Stomach (tissue), 9 donors: ENCODE results near the gene CD300C. TPM values are rescaled to one million over a fixed set of nuclear protein-coding genes. Genes with fewer than 3 reads are reported as not detected.

Experiments
- DNase-seq, 2 donors: peaks; one replicate each; pipeline versions ENCODE4 v3.0.0 to v3.0.0-alpha.2; 2013 to 2019
- H3K27ac ChIP-seq, 5 donors: fragments of 200-600 bp in 4 of 5; sonication (generic) in 4 of 5; one replicate each; pipeline ENCODE4 v1.5.1; 2013 to 2019; ENCODE audit warnings: mild to moderate bottlenecking in 1 of 5, moderate library complexity in 1 of 5
- H3K27me3 ChIP-seq, 3 donors: fragments of 200-600 bp; sonication (generic); one replicate each; pipeline ENCODE4 v1.5.1; 2017 to 2019; ENCODE audit warnings: mixed run types in 1 of 3
- H3K36me3 ChIP-seq, 4 donors: fragments of 200-600 bp; sonication (generic); 1 replicate in 3 of 4; 2 replicates in 1 of 4; pipeline ENCODE4 v1.5.1; 2016 to 2019
- H3K4me1 ChIP-seq, 4 donors: fragments of 200-600 bp; sonication (generic); one replicate each; pipeline ENCODE4 v1.5.1; 2016 to 2019
- H3K4me3 ChIP-seq, 4 donors: fragments of 200-600 bp; sonication (generic) in 3 of 4; one replicate each; pipeline ENCODE4 v1.5.1; 2016 to 2019; ENCODE audit warnings: mild to moderate bottlenecking in 1 of 4
- H3K9me3 ChIP-seq, 4 donors: fragments of 200-600 bp; sonication (generic); one replicate each; pipeline ENCODE4 v1.5.1; 2016 to 2019
- EP300 ChIP-seq: sonication (generic); formaldehyde crosslinking; IDR thresholded peaks from one replicate; pipeline ENCODE4 v1.6.1; 2017; ENCODE audit warnings: antibody characterized with exemption
- POLR2A ChIP-seq, 4 donors: fragments of 450-650 bp; IDR thresholded peaks; one replicate each; pipeline ENCODE4 v1.6.1; 2016; ENCODE audit warnings: antibody characterized with exemption in 4 of 4, control low read depth in 2 of 4, mild to moderate bottlenecking in 1 of 4, moderate library complexity in 1 of 4
- POLR2AphosphoS5 ChIP-seq, 3 donors: sonication (generic); formaldehyde crosslinking; IDR thresholded peaks; one replicate each; pipeline ENCODE4 v1.6.1; 2016; ENCODE audit warnings: antibody characterized with exemption in 3 of 3
- WGBS, 5 donors: extraction: QIAGEN DNeasy Blood & Tissue Kit in 3 of 5; methylation state at CpG; one replicate each; pipeline versions ENCODE4 v1.1.5 to v1.1.7; 2013 to 2018; 5-methylcytosine and 5-hydroxymethylcytosine counted together
- intact Hi-C: fragments of 100-400 bp; cut with DNase I; formaldehyde crosslinking; loops from one replicate; pipeline ENCODE4 v1.15.1; 2023; ENCODE audit warnings: low total_unique reads
- polyA plus RNA-seq, 3 donors: library from polyadenylated mRNA; stranded (reverse); fragments of 200-250 nt; gene quantifications; one replicate each; pipeline ENCODE4 v1.2.3, GENCODE V29; 2013
- total RNA-seq, 5 donors: library from RNA; depleted of rRNA; stranded (reverse); fragments of >200 nt; gene quantifications; one replicate each; pipeline versions ENCODE4 v1.1.0 to v1.2.3, GENCODE V29; 2014 to 2016
- TF ChIP-seq, protein P1 (sequence below), 7 experiments: fragments of 450-650 bp in 4 of 7; fragments of 200-600 bp in 3 of 7; sonication (generic) in 3 of 7; IDR thresholded peaks; one replicate each; pipeline ENCODE4 v1.5.1; 2016 to 2019; ENCODE audit warnings: antibody characterized with exemption in 7 of 7, control low read depth in 2 of 7, mild to moderate bottlenecking in 1 of 7
- donor health status: healthy with polysubstance abuse.
- donor health status: Bipolar disorder and iron deficiency.
- donor health status: healthy.

CD300C gene
- total and polyA plus RNA-seq, 8 donors: 0.13 to 1.6 (median 0.75) TPM; not detected in 5

DNA sequence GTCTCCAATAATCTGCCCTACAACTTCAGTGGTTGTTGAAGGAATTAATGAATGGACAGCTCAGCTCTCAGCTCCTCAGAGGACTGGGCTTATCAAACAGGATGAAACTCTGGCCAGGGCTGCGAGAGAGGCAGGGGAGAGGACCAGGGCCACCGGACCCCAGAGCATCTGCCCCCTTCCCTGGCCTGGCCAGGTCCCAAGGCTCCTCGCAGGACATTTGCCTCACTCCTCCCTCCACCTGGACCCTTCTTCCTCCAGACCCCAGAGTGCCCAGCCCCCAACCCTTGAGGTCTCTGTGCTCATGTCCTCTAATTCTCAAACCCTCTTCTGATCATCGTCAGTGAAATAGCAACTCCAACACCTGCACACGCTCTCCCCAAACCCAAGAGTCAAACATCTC, 3.7 kb downstream of the CD300C start:
- DNase-seq: no peak
- TF ChIP-seq, protein P1, sequence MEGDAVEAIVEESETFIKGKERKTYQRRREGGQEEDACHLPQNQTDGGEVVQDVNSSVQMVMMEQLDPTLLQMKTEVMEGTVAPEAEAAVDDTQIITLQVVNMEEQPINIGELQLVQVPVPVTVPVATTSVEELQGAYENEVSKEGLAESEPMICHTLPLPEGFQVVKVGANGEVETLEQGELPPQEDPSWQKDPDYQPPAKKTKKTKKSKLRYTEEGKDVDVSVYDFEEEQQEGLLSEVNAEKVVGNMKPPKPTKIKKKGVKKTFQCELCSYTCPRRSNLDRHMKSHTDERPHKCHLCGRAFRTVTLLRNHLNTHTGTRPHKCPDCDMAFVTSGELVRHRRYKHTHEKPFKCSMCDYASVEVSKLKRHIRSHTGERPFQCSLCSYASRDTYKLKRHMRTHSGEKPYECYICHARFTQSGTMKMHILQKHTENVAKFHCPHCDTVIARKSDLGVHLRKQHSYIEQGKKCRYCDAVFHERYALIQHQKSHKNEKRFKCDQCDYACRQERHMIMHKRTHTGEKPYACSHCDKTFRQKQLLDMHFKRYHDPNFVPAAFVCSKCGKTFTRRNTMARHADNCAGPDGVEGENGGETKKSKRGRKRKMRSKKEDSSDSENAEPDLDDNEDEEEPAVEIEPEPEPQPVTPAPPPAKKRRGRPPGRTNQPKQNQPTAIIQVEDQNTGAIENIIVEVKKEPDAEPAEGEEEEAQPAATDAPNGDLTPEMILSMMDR (IDR thresholded peaks at IDR 0.05): no peak
- TF ChIP-seq POLR2AphosphoS5 (IDR thresholded peaks at IDR 0.05) (no peak), EP300 (no peak), POLR2A (IDR thresholded peaks at IDR 0.05) (no peak)
- Histone ChIP-seq H3K4me1 (no peaks in the 10 kb centered on the region), H3K4me3 (no peak overlapping the region), H3K36me3 (no peaks in the 10 kb centered on the region), H3K27ac (no peak overlapping the region), H3K9me3 (no peaks in the 10 kb centered on the region), H3K27me3 (no peaks in the 10 kb centered on the region)
- intact Hi-C loops: no loop called here
- WGBS, 5 donors: 89 to 94% (median 91%) methylated on average over 5 of the region's 5 CpGs

DNA sequence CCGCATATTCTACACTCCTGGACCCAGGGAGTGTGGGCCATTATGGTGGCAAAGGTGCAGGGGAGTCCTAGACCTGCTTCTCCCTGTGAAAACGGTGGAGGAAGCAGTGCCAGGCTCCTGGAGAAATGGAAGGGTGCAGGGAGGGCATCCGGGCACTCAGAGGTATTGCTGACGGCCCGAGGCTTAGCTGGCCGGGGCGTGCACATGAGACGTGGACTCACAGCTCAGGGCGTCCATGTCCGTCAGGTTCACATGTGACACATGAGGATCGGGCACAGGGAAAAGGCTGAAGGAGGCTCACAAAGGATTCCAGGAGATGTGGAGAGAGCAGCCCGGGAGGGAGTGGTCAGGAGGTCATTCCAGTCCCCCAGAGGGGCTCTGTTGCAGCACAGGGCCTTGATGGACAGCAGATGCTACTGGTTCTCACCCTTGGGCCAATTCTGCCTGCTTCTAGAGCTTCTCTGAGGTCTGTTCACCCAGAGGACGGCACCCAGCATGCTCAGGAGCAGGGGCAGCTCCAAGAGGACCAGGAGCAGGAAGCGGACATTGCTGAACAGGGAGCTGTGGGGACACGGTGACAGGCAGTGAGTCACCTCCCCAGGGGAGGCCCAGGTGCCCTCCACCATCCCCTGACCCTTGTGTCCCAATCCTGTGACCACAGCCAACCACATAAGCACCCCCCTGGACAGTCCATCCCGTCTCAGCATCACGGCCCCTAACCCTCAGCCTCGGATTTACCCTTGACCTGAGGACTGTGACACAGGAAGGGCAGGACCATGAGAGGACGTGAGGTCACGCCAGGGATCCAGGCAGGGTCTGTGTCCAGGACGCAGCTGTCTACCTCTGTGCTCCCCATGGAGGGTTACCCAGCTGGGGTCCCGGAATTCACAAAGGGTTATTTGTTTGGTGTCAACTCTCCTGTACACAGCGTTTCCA, 4.5 kb downstream of the CD300C start:
- Histone ChIP-seq H3K27ac (no peak overlapping the region), H3K4me1 (peaks cover 0 to 3% (median 0%) of the 10 kb centered on the region in 4 donors), H3K27me3 (no peaks in the 10 kb centered on the region), H3K9me3 (no peaks in the 10 kb centered on the region), H3K36me3 (no peaks in the 10 kb centered on the region), H3K4me3 (no peak overlapping the region)
- DNase-seq: no peak
- intact Hi-C loops: no loop called here
- TF ChIP-seq EP300: no peak
- TF ChIP-seq POLR2A (IDR thresholded peaks at IDR 0.05): no peak
- TF ChIP-seq, protein P1 (IDR thresholded peaks at IDR 0.05): no peak
- no peak for TF ChIP-seq POLR2AphosphoS5 (IDR thresholded peaks at IDR 0.05)
- 69 to 75% (median 73%) methylated on average over 20 to 23 of the region's 23 CpGs for WGBS, 5 donors

DNA sequence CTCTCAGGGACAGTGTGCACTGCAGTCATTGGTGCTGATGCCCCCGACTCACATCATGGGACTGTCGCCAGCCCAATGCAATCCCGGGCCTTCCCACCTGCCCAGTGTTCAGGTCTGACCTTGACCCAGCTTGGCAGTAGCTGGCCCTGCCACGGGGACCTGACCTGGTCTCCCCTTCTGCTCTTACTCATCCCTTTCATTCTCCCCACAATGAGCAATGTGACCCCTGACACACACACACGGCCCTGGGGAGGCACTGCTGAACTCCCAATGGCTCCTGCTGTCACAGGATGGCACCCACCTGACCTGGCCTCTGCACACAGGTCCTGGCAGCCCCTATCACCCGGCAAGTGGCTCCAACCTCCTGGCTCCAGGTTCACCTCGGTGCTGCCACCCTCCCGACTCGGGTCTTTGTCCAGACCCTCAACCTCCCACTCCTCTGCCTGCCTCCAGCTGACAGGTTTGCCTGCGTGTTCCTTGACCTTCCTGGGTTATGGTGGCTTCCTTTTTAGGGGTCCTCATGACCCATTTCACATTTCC, 6.6 kb downstream of the CD300C start:
- no peak for DNase-seq
- Histone ChIP-seq H3K27ac (no peak overlapping the region), H3K4me1 (peaks cover 0 to 3% (median 0%) of the 10 kb centered on the region in 4 donors), H3K9me3 (peaks cover 0 to 4% (median 0%) of the 10 kb centered on the region in 4 donors), H3K36me3 (no peaks in the 10 kb centered on the region), H3K27me3 (no peaks in the 10 kb centered on the region), H3K4me3 (no peak overlapping the region)
- intact Hi-C loops: no loop called here
- TF ChIP-seq POLR2AphosphoS5 (IDR thresholded peaks at IDR 0.05) (no peak), EP300 (no peak), POLR2A (IDR thresholded peaks at IDR 0.05) (no peak)
- TF ChIP-seq, protein P1 (IDR thresholded peaks at IDR 0.05): no peak
- 75 to 80% (median 76%) methylated on average over 10 of the region's 10 CpGs for WGBS, 5 donors

DNA sequence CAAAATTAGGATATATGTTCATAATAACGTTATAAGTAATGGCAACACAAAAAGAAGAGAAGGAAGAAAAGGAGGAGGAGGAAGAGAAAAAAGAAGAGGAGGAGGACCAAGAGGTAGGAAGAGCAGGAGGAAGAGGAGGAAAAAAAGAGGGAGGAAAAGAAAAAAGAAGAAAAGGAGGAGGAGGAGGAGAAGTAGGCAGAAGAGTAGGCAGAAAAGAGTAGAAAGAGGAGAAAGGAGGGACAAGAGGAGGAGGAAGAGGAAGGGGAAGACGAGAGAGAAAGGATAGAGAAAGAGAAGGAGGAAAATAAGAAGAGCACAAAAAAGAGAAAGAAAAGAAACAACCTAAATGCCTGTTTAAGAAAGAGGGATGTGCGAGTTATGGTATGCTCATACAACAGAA, 9.0 kb downstream of the CD300C start:
- WGBS, 5 donors: 57 to 70% (median 66%) methylated on average over 3 of the region's 3 CpGs
- no peak overlapping the region for H3K4me3 ChIP-seq
- intact Hi-C loops: no loop called here
- no peaks in the 10 kb centered on the region for H3K36me3 ChIP-seq
- H3K27me3 ChIP-seq: peaks cover 0 to 6% (median 0%) of the 10 kb centered on the region in 3 donors
- no peak for DNase-seq
- TF ChIP-seq POLR2AphosphoS5 (IDR thresholded peaks at IDR 0.05): no peak
- TF ChIP-seq, protein P1 (IDR thresholded peaks at IDR 0.05): no peak
- no peak for TF ChIP-seq EP300
- TF ChIP-seq POLR2A (IDR thresholded peaks at IDR 0.05): no peak
- H3K9me3 ChIP-seq: peaks cover 0 to 4% (median 0%) of the 10 kb centered on the region in 4 donors
- no peak overlapping the region for H3K27ac ChIP-seq
- H3K4me1 ChIP-seq: peaks cover 0 to 3% (median 0%) of the 10 kb centered on the region in 4 donors
